A673 (cell line): Measurements from ENCODE around the gene OR6K2.

ENCODE experiments used
- CTCF ChIP-seq: fragments of 300-800, 200-600 bp; sonication (generic); conservative IDR thresholded peaks from 2 replicates; pipeline ENCODE4 v1.5.1; 2017; ENCODE audit warnings: low read depth, mild to moderate bottlenecking, antibody characterized with exemption, low read length, moderate library complexity, mixed read lengths
- EZH2 ChIP-seq: fragments of 200-600 bp; sonication (generic); IDR thresholded peaks from 2 replicates; pipeline ENCODE4 v1.6.1; 2017; ENCODE audit warnings: borderline replicate concordance, low read depth, mild to moderate bottlenecking, mixed read lengths, antibody characterized with exemption, low read length; ENCODE audit not compliant: poor library complexity, severe bottlenecking

GRCh38 chr1:158714754-158715153 is 14.3 kb upstream of the OR6K2 start:
- TF ChIP-seq CTCF (no peak), EZH2 (no peak)
